ENCODE data around the gene RPS3.

The RPS3 gene

GRCh38 chr11:75435571-75435925, 36.2 kb downstream of the RPS3 start:
- no peak for DNase-seq

- DNase-seq = no peak
Observed at GRCh38 chr11:75436806-75437205, 37.5 kb downstream of the RPS3 start.

GRCh38 chr11:75437966-75438659, 38.8 kb downstream of the RPS3 start:
- DNase-seq = no peak

- no peak for DNase-seq
Observed at GRCh38 chr11:75439026-75439425, 39.7 kb downstream of the RPS3 start.

- DNase-seq = no peak
Observed at GRCh38 chr11:75439495-75440120, 40.3 kb downstream of the RPS3 start.

- no peak for DNase-seq
Observed at GRCh38 chr11:75440960-75441803, 41.9 kb downstream of the RPS3 start.

GRCh38 chr11:75441804-75442132, 42.5 kb downstream of the RPS3 start:
- DNase-seq = no peak

- DNase-seq = no peak
Observed at GRCh38 chr11:75442161-75442885, 43.0 kb downstream of the RPS3 start.

GRCh38 chr11:75443043-75443442, 43.7 kb downstream of the RPS3 start:
- no peak for DNase-seq

GRCh38 chr11:75445315-75445953, 46.1 kb downstream of the RPS3 start:
- peak; percentile 57 for DNase-seq

GRCh38 chr11:75447415-75447814, 48.1 kb downstream of the RPS3 start:
- no peak for DNase-seq

- no peak for DNase-seq
Observed at GRCh38 chr11:75449271-75449670, 50.0 kb downstream of the RPS3 start.

- no peak for DNase-seq
Observed at GRCh38 chr11:75449776-75450175, 50.5 kb downstream of the RPS3 start.

GRCh38 chr11:75450236-75450635, 50.9 kb downstream of the RPS3 start:
- no peak for DNase-seq

GRCh38 chr11:75450826-75451821, 51.8 kb downstream of the RPS3 start:
- DNase-seq = no peak

GRCh38 chr11:75453916-75454655, 54.8 kb downstream of the RPS3 start:
- no peak for DNase-seq

- DNase-seq = no peak
Observed at GRCh38 chr11:75454987-75455386, 55.7 kb downstream of the RPS3 start.

Measured in CD4-positive, alpha-beta T cell treated with Interferon gamma for 1 hour (primary cell).